MG63 (cell line): Measurements from ENCODE around the gene NOPCHAP1. TPM values are rescaled to one million over a fixed set of nuclear protein-coding genes. Genes with fewer than 3 reads are reported as not detected.

ENCODE experiments used
- DNase-seq: peaks from one replicate; pipeline ENCODE4 v3.0.0-alpha.2; 2020
- H3K27me3 ChIP-seq: fragments of 250-450 bp; sonication (Bioruptor Pico); 2 replicates; pipeline ENCODE4 v1.5.1; 2020; ENCODE audit warnings: mild to moderate bottlenecking, moderate library complexity
- H3K36me3 ChIP-seq: fragments of 250-450 bp; sonication (Bioruptor Pico); 2 replicates; pipeline ENCODE4 v1.5.1; 2020; ENCODE audit warnings: mild to moderate bottlenecking, moderate library complexity
- H3K4me3 ChIP-seq: fragments of 250-450 bp; sonication (Bioruptor Pico); 2 replicates; pipeline ENCODE4 v1.5.1; 2020; ENCODE audit warnings: mild to moderate bottlenecking, moderate library complexity
- H3K9me3 ChIP-seq: fragments of 250-450 bp; sonication (Bioruptor Pico); 2 replicates; pipeline ENCODE4 v1.5.1; 2020; ENCODE audit warnings: mild to moderate bottlenecking, moderate library complexity
- total RNA-seq: library from RNA; depleted of rRNA; stranded (reverse); fragments of >200 nt; shearing (Covaris generic); gene quantifications from 2 replicates; pipeline ENCODE4 v1.2.3, GENCODE V29; 2014; ENCODE audit warnings: low replicate concordance

The NOPCHAP1 gene
- total RNA-seq, 1 experiment from 2014 or later = 12.5 TPM

DNA sequence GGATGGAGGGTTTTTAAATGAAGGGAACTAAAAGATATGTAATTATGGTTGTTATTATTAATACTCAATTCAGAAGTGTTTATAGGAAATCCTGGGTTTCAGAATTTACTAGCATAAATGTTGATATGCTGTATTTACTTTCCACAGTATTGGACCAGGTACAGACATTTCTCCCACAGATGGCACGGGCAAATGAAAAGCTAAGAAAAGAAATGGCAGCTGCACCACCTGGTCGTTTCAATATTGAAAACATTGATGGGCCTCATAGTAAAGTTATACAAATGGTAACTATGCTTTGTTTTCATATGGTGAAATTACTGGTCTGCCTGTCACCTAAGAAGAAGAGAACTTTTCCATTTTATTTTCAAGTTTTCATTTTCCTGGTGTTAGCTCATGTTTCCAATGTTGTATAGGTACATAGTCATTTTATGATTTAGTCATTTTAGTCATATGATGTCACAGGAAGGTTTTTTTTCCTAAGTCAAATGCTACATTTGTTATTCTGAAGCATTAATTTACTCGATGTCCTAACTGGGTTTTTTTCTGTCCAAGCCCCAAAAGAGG is 5.5 kb downstream of the NOPCHAP1 start:
- no peak for DNase-seq
- no peaks in the 10 kb centered on the region for H3K9me3 ChIP-seq
- peaks cover 68% of the 10 kb centered on the region for H3K36me3 ChIP-seq

DNA sequence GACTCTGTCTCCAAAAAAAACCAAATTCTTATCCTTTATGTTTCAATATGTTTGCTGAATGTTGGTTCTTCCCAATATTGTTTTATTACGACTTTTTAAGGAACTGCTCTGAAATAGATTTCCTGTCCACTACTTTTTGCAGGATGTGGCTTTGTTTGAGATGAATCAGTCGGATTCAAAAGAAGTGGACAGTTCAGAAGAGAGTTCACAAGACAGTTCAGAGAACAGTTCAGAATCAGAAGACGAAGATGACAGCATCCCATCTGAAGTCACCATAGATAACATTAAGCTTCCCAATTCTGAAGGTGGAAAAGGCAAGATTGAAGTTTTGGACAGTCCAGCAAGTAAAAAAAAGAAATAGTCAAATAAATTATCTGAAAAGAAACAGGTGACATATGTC is 8.2 kb downstream of the NOPCHAP1 start:
- Histone ChIP-seq H3K9me3 (no peaks in the 10 kb centered on the region), H3K36me3 (peaks cover 76% of the 10 kb centered on the region), H3K4me3 (no peak overlapping the region), H3K27me3 (no peaks in the 10 kb centered on the region)
- no peak for DNase-seq

More for the DNA sequence above, 5.5 kb downstream of the NOPCHAP1 start:
- Histone ChIP-seq H3K4me3 (no peak overlapping the region), H3K27me3 (no peaks in the 10 kb centered on the region)

DNA sequence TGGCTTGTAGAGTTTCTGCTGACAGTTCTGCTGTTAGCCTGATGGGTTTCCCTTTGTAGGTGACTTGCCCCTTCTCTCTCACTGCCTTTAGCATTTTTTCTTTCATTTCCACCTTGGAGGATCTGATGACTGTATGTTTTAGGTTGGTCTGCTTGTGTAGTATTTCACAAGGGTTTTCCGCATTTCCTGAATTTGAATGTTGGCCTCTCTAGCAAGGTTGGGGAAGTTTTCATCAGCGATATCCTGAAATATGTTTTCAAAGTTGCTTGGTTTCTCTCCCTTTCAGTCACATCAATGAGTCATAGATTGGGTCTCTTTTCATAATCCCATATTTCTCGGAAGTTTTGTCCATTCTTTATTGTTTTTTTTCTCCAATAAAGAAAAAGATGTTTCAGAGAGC is 11.4 kb downstream of the NOPCHAP1 start:
- no peaks in the 10 kb centered on the region for H3K27me3 ChIP-seq
- no peak overlapping the region for H3K4me3 ChIP-seq
- H3K9me3 ChIP-seq = no peaks in the 10 kb centered on the region
- DNase-seq = no peak
- H3K36me3 ChIP-seq = peaks cover 79% of the 10 kb centered on the region

DNA sequence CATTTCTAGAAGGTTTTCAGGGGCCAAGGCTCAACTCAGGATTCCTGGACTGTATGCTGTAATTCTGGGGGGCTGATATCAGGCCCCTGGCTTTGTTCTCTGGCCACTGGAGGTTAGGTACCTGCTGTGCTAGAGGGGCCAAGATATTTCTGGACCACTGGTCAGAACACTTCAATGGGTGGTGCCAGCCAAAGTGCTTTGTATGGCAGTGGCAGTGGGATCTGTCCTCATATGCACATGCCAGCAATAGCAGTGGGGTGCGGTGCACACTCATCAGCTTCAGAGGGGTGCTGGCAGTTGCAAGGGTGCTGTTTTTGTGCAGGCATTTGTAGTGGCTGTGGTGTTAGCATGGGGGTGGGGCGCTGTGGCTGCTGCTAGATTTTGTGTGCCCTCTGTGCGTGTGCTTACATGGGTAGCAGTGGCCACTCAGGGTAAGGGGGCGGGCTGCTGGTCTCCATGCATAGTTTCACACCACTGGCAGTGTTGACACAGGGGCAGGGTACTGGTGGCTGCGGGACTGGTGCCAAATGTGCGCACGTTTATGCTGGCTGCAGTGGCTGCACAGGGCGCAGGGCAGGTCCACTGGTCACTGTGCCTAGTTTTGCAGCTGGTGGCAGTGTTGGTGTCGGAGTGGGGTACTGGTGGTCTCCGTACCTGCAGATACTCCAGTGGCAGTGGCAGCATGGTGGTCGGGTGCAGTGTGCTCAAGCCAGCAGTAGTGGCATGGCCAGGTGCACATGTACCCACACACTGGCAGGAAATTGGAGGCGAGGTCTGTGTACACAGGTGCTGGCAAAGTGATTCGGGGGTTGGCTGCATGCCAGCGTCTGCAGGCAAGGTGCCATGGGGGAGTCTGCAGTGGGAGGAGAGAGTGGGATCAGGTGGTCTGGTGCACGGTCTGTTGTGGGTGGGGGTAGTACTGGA is 12.6 kb downstream of the NOPCHAP1 start:
- Histone ChIP-seq H3K36me3 (peaks cover 81% of the 10 kb centered on the region), H3K27me3 (no peaks in the 10 kb centered on the region), H3K4me3 (no peak overlapping the region), H3K9me3 (no peaks in the 10 kb centered on the region)
- DNase-seq = no peak

DNA sequence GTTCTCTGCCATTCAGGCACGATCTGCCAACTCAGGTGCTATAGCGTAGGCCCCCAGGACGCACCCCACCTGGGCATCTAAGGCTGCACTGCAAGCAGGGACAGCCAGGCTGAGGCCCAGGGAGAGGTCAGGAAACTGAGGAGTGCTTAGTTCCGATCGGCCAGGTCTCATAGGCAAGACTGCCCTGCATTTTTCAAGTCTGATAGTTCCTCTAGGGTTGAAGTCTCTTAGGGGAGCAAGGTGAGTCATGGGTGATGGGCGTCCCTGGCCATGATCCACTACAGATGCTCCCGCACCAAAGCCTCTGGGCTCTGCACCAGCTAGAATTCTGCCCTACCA is 13.2 kb downstream of the NOPCHAP1 start:
- no peaks in the 10 kb centered on the region for H3K27me3 ChIP-seq
- peaks cover 77% of the 10 kb centered on the region for H3K36me3 ChIP-seq
- H3K9me3 ChIP-seq = no peaks in the 10 kb centered on the region
- no peak for DNase-seq
- H3K4me3 ChIP-seq = no peak overlapping the region

DNA sequence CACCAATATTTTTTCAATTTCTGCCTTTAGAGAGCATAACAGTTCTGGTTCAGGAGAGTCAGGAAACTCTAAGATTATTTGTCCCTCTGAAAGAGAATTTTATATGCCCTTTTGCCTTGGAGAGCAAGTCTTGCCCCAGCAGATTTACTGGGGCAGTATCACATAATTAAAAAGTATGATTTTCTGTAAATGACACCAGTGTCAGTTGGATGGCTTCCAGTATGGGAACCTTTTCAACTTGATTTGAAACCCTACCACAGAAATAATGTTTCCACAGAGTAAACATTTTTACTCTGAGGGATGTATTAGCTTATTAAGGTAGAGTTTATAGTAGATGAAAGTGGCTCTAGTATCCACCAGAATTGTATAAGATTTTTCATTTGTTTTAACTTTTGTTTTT is 15.4 kb downstream of the NOPCHAP1 start:
- Histone ChIP-seq H3K9me3 (no peaks in the 10 kb centered on the region), H3K4me3 (no peak overlapping the region), H3K36me3 (peaks cover 70% of the 10 kb centered on the region), H3K27me3 (no peaks in the 10 kb centered on the region)
- no peak for DNase-seq

DNA sequence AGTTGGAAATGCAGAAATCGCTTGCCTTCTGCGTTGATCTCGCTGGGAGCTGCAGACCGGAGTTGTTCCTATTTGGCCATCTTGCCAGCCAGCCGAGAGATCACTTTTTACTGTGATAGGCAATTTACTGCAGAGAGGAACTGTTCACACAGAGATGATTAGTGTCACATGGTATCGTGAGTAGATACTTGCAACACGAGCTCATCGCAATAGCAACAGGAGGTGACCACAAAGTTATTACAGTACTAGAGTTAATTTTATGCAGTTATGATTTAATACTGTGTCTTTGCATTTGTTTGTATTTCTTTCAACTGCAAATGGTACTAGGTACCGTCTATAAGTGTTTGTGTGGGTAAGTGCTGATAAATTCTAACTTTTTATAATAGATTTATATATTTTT is 27.8 kb downstream of the NOPCHAP1 start:
- Histone ChIP-seq H3K36me3 (peaks cover 50% of the 10 kb centered on the region), H3K4me3 (no peak overlapping the region), H3K9me3 (peaks cover 7% of the 10 kb centered on the region), H3K27me3 (no peaks in the 10 kb centered on the region)
- DNase-seq = peak; percentile 33

DNA sequence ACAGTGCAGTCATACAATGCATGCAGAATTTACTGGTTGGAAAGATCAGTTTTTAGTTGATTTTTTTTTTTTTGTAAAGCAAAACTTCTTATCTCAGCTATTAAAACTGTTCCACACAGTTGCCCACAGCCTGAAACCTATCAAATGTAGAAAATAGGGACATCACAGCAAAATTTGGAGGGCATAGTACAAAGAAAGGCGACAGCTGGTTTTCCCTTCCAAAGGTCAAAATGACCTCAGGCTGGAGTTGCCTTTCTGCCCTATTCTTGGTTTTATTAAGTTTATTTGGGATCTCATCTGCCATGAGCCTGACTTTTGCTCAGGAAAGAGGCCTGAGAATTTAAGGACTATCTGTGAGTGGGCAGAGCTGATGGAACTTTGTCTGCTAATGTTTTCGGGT is 28.5 kb downstream of the NOPCHAP1 start:
- Histone ChIP-seq H3K27me3 (no peaks in the 10 kb centered on the region), H3K36me3 (peaks cover 50% of the 10 kb centered on the region), H3K9me3 (peaks cover 6% of the 10 kb centered on the region; the same call in 1 of the 2 replicates), H3K4me3 (no peak overlapping the region)
- DNase-seq = no peak

DNA sequence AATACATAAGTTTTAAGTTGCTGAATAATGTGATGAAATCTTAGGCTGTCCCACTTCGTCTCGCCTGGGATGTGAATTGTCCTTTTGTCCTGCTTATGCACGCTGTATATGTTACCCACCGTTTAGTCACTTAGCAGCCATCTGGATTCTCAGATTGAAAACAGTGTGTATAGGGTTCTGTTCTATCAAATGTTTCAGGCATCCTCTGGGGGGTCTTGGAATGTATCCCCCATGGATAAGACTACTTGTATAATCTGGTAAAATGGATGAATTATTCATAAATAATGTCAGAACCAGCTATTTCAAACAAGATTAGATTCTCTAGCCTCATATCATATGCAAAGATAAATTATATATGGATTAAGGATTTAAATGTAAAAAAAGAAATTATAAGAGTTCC is 29.4 kb downstream of the NOPCHAP1 start:
- H3K4me3 ChIP-seq = no peak overlapping the region
- H3K36me3 ChIP-seq = peaks cover 45% of the 10 kb centered on the region
- DNase-seq = no peak
- no peaks in the 10 kb centered on the region for H3K27me3 ChIP-seq
- peaks cover 5% of the 10 kb centered on the region; the same call in 1 of the 2 replicates for H3K9me3 ChIP-seq

DNA sequence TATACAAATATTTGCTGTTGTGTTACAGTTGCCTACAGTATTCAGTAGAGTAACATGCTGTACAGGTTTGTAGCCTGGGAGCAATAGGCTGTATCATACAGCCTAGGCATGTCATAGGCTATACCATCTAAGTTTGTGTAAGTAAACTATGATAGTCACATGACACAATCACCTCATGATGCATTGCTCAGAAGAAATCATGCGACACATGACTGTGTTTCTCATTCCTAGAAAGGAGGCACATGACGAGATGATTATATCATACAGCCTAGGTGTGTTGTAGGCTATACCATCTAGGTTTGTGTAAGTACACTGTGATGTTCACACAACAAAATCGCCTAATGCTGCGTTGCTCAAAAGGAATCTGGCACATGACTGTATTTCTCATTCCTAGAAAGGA is 31.9 kb downstream of the NOPCHAP1 start:
- Histone ChIP-seq H3K4me3 (no peak overlapping the region), H3K36me3 (peaks cover 35% of the 10 kb centered on the region), H3K27me3 (no peaks in the 10 kb centered on the region), H3K9me3 (no peaks in the 10 kb centered on the region)
- no peak for DNase-seq

DNA sequence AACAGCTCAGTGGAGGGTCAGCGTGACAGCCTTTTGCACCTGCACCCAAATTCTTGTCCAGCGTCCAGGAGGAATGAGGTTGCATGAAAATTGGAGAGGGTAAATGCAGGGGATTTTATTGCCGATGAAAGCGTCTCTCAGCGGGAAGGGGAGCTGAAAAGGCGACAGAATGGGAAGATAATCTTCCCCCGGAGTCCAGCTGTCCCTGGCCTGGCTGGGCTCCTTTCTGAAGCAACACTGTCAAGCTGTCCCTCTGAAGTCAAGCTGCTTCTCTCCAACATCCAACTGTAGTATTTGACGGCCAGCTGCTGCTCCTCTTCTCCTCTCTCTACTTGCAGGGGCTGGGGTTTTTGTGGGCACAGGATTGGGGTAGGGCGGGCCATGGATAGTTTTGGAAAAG is 32.7 kb downstream of the NOPCHAP1 start:
- Histone ChIP-seq H3K36me3 (peaks cover 41% of the 10 kb centered on the region), H3K4me3 (no peak overlapping the region), H3K27me3 (no peaks in the 10 kb centered on the region), H3K9me3 (no peaks in the 10 kb centered on the region)
- no peak for DNase-seq

DNA sequence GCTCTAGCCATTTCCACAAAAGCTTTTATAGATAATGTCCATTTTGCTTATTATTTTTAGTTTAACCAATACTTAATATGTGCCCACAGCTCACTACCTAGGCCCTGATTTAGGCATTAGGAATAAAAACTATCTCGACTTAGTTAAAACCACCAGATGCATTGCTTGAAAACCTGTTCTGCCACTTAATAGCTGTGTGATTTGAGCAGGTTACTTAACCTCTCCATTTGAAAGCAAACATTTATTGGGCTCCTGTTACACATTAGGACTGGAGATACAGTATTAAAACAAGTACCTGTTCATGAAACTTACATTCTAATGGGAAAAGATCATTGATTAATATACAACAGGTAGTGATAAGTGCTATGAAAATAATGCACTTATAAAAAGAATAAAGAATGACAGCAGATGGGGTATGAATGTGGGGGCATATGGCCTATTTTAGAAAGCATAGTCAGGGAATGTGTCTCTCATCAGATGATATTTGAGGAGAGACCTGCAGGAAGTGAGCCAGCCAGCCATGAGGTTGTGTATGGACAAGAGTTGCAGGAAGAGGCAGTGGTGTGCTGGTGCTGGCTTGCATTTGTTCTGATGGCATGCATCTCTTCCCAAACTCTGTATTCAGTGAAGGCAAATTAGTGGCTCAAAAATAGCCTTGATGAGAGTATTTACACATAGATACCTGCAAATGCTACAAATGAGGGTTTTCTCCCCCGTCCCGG is 34.3 kb downstream of the NOPCHAP1 start:
- DNase-seq = no peak
- Histone ChIP-seq H3K27me3 (no peaks in the 10 kb centered on the region), H3K9me3 (no peaks in the 10 kb centered on the region), H3K4me3 (no peak overlapping the region), H3K36me3 (peaks cover 48% of the 10 kb centered on the region)

DNA sequence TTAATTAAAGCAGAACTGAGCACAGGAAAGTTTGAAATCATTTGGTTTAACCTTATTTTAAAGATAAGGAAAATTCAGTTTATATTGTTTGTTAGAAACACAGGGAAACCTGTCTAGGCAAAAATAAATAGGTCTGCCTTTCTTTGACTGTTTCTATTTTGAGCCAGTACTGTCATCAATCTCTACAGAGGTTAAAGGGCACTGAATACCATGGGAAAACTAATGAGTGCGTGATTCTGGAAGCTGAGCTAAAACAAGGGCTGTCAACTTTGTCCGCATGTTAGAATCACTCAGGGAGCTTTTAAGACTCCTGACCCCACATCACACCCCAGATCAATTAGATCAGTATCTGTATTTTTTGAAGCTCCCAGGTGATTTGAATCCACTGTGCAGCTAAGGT is 38.8 kb downstream of the NOPCHAP1 start:
- Histone ChIP-seq H3K27me3 (no peaks in the 10 kb centered on the region), H3K4me3 (no peak overlapping the region), H3K36me3 (peaks cover 60% of the 10 kb centered on the region), H3K9me3 (no peaks in the 10 kb centered on the region)
- no peak for DNase-seq

DNA sequence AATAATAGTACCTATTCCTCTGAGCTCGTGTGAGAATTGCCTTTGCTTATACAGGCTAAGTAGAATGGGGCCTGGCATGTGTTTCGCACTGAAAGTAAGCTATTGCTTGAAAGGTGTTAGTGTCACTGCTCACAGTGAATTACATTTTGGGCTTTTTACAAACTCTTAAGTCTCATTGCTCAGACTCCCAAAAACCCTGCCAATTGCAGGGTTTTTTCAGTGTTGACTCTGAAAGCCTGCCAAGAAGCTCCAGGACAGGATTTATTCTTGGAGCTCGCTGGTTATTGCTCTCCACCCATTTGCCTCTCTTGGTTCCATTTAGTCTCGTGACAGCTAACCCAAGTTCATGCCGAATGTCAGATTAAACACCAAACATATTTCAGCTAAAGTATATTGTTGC is 39.8 kb downstream of the NOPCHAP1 start:
- DNase-seq = peak; percentile 77
- Histone ChIP-seq H3K36me3 (peaks cover 61% of the 10 kb centered on the region), H3K9me3 (no peaks in the 10 kb centered on the region)

DNA sequence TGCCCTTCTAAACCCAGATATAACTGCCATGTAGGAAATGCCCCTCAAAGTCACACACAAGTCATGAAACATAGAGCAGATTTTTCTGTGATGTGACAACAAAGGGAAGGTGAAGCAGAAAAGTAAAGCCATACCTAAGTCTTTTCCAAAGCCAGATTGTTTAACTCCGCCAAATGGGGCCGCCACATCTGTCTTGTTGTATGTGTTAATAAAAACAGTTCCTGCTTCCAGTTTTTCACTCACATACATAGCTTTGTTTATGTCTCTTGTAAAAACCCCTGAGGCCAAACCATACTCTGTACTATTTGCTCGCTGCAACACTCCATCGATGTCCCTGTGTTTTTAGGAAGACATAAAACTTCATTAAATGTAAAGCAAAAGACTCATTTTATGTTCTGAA is 40.3 kb downstream of the NOPCHAP1 start:
- no peak overlapping the region for H3K4me3 ChIP-seq
- no peaks in the 10 kb centered on the region for H3K27me3 ChIP-seq
- no peaks in the 10 kb centered on the region for H3K9me3 ChIP-seq
- H3K36me3 ChIP-seq = peaks cover 66% of the 10 kb centered on the region
- no peak for DNase-seq

More for the DNA sequence above, 39.8 kb downstream of the NOPCHAP1 start:
- no peak overlapping the region for H3K4me3 ChIP-seq
- H3K27me3 ChIP-seq = no peaks in the 10 kb centered on the region

DNA sequence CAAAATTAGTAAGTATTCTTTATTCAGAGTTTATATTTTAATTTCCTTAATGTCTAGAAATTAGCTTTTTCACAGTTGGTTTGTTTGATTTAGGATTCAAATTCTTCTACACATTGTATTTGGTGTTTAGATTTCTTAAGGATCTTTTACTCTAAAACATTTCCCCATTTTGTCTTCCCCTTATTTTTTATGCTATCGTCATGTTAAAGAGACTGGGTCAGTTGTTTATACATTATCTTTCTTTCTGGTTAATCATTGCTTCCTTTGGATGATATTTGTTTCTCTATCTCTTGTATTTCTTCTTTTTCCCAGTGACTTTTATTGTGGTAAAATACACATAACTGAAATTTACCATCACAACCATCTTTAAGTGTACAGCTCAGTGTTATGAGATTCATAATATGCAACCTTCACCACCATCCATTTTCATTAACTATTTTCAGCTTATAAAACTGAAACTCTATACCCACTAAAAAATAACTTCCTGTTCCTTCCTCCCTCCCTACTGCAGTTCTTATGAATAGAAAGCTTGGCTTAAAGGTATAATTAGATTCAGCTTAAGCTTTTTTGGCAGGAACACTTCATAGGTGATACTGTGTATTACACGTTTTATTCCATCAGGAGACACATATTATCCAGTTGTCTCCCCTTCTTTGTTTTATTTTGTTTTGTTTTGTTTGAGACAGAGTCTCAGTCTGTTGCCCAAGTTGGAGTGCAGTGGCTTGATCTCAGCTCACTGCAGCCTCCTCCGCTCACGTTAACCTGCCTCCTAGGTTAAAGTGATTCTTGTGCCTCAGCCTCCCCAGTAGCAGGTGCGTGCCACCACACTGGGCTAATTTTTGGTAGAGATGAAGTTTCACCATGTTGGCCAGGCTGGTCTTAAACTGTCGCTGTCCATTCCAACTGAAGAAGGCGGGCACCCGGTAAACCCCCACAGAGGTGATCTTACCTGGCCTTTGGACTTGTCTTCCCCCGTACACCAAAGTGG is 45.0 kb downstream of the NOPCHAP1 start:
- Histone ChIP-seq H3K9me3 (no peaks in the 10 kb centered on the region), H3K27me3 (no peaks in the 10 kb centered on the region), H3K36me3 (peaks cover 54% of the 10 kb centered on the region), H3K4me3 (no peak overlapping the region)
- DNase-seq = no peak
